NCI-H2196 (cell line): ENCODE measurements around the gene PRXL2A.
"Not testable (repeated sequence)": the region's sequence is repeated elsewhere in the genome, so short reads cannot be mapped to it uniquely, and the experiment has no call there.

Source experiments
- DNase-seq: peaks from one replicate; lab custom pipeline; 2025; ENCODE audit not compliant: unreplicated experiment; lab: John Stamatoyannopoulos, UW

PRXL2A gene

DNA sequence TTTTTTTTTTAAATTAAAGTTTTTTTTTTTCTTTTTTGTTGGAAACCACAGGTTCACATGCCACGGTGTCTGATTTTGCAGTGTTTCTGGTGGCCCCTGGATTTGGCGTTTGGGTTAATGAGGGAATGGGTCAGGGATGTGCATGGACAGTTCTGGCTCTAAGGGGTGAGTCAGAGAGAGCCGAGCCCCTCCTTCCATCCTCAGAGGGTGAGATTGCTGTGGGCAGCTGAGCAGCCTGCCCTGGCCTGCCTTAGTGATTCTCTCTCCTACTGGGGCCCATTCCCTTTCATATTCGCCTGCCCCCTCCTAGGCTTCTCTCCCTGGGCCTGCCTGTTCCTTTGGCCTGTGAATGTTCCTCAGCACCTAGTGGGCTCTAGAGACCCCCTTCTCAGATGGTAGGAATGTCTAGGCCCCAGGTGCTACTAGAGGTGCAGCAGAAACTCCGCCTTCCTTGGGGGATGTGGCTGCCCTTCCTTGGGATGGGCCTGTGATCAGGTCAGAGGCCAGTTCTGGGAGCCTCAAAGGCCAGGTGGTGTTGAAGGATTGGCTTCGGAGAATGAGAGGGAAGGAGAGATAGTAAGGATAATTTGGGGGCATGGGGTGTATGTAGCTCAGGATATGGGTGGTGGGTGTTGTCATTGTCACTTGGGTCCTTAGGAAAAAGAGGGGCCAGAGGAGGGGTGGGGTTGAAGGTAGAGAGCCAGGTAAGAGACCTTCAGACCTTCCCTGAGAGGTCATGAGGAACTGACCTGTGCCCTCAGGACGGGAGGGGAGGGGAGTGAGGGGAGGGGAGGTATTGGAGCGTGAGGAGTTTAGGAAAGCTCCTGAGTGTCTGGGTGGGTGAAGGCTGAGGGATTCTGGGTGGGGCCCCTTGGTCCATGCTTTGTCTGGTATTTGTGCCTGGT, 65.6 kb downstream of the PRXL2A start:
- DNase-seq = no peak

DNA sequence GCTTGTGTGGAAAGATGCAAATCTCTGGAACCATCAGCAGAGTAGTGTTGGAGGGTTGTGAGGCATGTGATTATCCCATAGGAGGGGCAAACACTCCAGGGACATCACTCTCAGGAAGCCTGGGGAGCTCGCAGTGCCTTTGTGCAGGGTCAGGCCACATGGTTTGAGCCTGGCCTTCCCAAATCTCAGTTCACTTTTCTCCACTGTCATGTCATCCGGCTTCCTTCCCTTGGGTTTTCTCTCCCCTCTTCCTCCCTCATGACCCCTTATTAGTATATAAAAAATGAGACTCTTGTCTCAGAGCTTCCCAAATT, 66.2 kb downstream of the PRXL2A start:
- no peak for DNase-seq

DNA sequence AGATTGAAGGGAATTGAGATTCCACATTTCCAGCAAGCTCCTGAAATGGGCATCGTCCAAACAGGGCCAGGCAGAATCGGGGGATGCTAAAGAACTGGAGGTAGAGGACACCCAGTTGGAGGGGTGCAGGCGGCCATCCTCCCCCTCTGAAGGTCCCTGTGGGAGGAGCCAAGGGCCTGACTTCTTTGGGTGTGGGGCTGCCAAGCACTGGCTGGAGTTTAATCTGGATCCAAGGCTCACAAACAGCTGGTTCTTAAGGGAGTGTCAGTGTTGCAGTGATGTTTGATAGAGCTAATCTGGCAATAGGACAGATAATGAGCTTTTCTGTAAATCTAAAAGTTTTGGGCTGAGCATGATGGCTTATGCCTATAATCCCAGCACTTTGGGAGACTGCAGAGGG, 66.6 kb downstream of the PRXL2A start:
- DNase-seq = no peak

DNA sequence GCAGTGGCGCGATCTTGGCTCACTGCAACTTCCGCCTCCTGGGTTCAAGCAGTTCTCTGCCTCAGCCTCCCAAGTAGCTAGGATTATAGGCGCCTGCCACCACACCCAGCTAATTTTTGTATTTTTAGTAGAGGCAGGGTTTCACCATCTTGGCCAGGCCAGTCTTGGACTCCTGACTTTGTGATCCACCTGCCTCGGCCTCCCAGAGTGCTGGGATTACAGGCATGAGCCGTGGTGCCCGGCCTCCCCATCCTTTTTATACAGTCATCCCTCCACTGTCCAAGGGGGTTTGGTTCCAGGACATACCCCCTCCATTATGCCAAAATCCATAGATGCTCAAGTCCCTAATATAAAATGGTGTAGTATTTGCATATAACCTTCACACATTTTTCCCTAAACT, 67.3 kb downstream of the PRXL2A start:
- not testable (repeated sequence) for DNase-seq

DNA sequence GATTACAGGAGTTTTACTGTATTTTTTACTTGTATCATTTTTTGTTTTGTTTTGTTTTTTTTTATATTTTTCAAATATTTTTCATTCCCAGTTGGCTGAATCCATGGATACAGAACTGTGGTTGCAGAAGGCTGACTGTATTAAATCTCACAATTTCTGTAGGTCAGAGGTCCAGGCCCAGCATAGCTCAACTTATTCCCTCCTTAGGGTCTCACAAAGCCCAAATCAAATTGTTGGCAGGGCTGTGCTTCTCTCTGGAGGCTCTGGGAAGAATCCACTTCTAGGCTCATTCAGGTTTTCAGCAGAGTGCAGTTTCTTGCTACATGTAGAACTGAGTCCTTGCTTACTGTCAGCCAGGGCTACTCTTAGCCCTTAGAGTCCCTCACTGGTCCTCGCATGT, 68.3 kb downstream of the PRXL2A start:
- DNase-seq = no peak

DNA sequence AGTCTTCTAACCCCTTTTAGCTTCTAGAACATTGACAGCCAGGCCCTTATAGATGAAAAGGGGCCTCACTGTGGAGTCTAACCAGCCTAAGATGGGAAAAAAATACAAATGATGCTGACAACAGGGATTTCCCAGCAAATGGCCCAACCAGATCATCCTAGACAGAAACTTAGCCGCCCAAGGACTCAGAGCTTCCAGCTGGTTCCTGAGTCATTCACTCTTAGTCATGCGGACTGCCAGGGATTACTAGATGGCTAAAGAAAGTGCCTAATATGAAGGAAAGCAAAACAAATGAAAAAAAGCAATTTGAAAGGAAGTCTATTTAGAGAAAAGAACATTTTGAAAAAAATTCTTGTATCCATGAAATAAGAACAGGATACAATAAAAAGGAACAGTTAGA, 69.5 kb downstream of the PRXL2A start:
- DNase-seq = no peak

DNA sequence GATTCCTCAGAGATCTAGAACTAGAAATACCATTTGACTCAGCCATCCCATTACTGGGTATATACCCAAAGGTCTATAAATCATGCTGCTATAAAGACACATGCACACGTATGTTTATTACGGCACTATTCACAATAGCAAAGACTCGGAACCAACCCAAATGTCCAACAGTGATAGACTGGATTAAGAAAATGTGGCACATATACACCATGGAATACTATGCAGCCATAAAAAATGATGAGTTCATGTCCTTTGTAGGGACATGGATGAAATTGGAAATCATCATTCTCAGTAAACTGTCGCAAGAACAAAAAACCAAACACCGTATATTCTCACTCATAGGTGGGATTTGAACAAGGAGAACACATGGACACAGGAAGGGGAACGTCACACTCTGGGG, 72.0 kb downstream of the PRXL2A start:
- not testable (repeated sequence) for DNase-seq

DNA sequence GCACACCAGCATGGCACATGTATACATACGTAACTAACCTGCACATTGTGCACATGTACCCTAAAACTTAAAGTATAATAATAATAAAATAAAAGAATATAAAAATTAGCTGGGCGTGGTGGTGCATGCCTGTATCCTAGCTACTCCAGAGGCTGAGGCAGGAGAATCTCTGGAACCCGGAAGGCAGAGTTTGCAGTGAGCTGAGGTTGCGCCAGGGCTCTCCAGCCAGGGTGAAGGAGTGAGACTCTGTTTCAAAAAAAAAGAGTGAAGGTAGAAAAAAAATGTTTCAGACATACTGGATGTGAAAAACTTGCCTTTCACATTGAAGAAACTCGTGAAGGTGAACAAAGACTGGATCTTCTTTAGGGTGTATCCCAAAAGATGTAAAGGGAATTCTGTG, 72.5 kb downstream of the PRXL2A start:
- no peak for DNase-seq

DNA sequence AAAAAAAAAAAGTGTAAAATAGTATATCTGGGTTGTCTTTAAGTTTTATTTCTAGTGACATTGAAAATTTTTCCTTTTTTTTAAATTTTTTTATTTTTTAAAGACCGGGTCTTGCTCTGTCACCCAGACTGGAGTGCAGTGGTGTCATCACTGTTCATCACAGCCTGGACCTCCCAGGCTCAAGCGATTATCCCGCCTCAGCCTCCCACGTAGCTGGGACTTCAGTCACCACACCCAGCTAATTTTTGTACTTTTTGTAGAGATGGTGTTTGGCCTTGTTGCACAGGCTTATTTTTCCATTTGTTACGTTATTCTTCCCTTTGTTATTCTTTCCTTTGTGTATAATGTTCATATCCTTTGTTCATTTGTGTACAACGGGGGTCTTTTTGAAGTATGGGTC, 75.9 kb downstream of the PRXL2A start:
- no peak for DNase-seq

DNA sequence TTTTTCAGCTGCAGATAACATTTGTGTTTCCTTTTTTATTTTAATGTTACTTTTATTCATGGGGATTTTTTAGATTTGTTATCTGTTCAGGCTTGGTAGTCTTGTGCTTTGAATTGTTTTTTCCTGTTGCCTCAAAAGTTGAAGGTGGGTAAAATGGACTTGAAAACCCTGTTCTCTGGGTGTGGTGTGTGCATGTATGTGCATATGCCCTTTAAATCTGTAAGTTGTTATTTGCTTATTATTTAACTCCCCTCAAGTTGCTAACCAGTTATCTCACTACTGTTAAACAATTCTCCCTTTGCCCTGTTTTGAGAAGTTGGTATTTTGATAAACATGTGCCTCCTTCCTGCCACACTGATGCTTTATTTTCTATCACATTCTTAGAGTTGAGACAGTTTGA, 76.3 kb downstream of the PRXL2A start:
- DNase-seq = no peak

DNA sequence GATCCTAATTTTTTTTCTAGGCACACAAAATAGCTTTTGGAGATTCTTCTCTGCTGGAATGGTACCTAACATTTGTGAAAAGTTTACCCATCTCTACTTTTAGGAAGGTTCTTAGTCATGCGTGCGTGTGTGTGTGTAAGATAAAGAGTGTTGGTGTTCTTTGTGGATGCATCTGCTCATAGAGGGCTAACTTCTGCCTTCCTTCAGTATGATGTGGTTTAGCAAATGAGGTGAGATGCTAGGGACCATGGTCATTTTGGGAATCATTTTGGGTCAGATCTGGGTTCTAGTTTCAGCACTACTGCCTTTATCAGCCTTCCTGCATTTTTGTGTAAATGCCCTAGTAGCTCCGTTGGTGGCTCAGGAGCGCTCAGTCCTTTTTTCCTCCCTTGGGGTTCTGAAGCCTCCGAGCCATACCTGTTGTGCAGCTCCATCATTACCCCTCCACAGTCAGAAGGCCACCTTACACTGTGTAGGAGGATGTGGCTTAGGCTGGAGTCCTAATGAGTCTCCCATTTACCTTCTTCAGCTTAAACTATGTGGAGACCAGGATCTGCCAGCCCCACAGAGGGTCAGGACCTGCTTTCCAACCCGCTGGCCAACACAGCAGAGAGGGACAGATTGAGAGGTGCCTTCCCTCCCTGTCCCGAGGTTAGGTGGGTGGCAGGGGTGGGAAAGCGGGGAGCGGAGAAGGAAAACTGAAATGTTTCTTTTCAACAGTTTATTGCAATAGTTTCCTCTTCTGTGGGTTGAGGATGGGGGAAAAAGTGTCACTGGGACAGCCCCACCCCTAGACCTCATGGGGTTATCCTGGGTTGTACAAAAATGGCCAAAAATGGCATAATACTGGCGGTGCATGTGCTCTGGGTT, 77.0 kb downstream of the PRXL2A start:
- no peak for DNase-seq

DNA sequence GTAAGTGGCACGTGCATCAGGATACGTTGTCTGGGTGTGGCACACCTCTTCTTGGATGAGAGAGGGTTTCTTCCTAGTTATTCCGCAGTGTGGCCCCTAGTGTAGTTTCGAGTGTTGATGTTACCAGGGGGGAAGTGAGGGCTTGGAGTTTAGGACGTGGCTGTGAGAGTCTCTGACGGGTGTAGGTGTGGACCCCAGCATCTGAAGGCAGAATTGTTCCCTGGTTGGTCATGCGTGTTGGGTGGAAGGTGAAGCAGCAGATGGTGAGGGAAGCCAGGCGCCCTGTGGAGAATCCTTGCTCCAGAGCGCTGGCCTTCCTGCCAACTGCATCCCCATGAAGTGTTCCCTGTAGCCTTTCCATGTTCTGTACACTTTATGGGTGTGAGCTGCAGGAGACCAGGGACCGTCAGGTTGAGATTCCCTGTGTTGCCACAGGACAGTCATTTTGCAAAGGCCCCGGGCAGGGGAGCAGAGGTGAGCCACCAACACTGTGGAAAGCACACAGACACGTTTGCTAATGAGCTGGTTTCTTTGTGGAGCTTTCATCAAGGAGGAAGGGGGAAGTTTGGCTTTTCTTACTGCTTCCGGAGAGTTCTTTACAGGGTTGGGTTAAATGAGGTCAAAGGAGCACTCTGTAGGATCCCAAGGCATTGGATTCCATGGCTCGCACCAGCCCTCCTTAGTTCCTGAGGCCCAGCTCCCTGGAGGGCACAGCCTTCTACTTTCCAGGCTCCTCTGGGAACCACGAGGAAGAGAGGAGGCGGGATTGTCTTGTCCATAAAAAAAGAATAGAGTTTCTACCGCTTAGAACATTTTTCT, 77.8 kb downstream of the PRXL2A start:
- no peak for DNase-seq
